Nephron progenitor cell (in vitro differentiated cells): ENCODE measurements around the gene SLC35F3.

ENCODE experiments used
- DNase-seq: peaks from one replicate; pipeline ENCODE4 v3.0.0; 2021
- H3K27ac Mint-ChIP-seq: 2 replicates; pipeline ENCODE4 v1.8.0; 2021; ENCODE audit warnings: mild to moderate bottlenecking, moderate library complexity, mixed read lengths
- H3K27me3 Mint-ChIP-seq: 2 replicates; pipeline ENCODE4 v1.8.0; 2021; ENCODE audit warnings: mild to moderate bottlenecking, low read depth, mixed read lengths; ENCODE audit not compliant: poor library complexity
- H3K36me3 Mint-ChIP-seq: 2 replicates; pipeline ENCODE4 v1.8.0; 2021; ENCODE audit warnings: low read depth, mixed read lengths
- H3K4me1 Mint-ChIP-seq: 2 replicates; pipeline ENCODE4 v1.8.0; 2021; ENCODE audit warnings: mixed read lengths
- H3K4me3 Mint-ChIP-seq: 2 replicates; pipeline ENCODE4 v1.8.0; 2021; ENCODE audit warnings: mild to moderate bottlenecking, moderate library complexity, mixed read lengths
- H3K9me3 Mint-ChIP-seq: 2 replicates; pipeline ENCODE4 v1.8.0; 2021; ENCODE audit warnings: mild to moderate bottlenecking, moderate library complexity, mixed read lengths
- TF ChIP-seq, protein P1 (sequence below): fragments of 200-600 bp; sonication (generic); IDR thresholded peaks from 2 replicates; pipeline ENCODE4 v1.5.0; 2021; ENCODE audit warnings: antibody characterized with exemption

SLC35F3 gene

DNA sequence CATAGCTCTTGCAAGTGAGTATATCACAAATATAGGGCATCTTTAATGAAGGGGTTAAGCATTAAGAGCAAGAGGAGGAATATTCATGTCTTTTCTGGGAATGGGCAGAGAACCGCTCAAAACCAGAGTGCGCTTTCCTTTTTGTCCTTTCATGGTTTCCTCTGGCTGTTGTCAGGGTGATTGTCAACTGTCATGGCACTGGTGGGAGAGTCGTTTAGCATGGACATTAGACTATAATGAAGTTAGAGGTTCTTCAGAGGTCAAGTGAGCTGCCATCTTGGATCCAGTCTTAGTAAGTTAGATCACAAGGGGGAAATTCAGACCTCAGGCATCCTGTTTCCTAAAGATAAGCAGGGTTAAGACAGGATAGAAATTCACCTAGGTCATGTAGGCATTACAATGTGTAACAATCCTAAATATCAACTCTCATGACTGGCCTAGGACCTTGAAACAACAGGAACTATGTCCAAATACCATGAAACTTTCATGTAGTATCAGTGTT, 456.7 kb downstream of the SLC35F3 start:
- no peak for DNase-seq
- no peak overlapping the region for H3K27ac Mint-ChIP-seq

DNA sequence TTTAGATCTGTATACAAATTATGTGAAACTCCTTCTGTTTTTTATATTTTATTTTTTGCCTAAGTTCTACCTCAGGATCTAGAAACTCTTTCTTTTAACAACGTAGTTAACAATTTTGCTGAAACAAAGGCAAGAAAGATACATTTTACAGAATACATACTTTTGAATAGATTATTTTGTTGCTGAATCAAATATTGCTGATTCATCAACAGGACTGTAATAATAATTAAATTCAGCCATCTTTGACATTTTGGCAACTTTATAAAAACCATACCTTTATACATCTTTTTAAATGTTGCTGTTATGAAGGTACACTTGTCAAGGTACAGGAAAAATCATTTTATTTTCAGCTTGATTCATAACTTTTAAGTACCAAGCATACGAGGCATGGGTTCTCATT, 458.1 kb downstream of the SLC35F3 start:
- H3K27me3 Mint-ChIP-seq = peaks cover 10% of the 10 kb centered on the region
- TF ChIP-seq, protein P1, sequence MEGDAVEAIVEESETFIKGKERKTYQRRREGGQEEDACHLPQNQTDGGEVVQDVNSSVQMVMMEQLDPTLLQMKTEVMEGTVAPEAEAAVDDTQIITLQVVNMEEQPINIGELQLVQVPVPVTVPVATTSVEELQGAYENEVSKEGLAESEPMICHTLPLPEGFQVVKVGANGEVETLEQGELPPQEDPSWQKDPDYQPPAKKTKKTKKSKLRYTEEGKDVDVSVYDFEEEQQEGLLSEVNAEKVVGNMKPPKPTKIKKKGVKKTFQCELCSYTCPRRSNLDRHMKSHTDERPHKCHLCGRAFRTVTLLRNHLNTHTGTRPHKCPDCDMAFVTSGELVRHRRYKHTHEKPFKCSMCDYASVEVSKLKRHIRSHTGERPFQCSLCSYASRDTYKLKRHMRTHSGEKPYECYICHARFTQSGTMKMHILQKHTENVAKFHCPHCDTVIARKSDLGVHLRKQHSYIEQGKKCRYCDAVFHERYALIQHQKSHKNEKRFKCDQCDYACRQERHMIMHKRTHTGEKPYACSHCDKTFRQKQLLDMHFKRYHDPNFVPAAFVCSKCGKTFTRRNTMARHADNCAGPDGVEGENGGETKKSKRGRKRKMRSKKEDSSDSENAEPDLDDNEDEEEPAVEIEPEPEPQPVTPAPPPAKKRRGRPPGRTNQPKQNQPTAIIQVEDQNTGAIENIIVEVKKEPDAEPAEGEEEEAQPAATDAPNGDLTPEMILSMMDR = no peak
- no peaks in the 10 kb centered on the region for H3K9me3 Mint-ChIP-seq
- H3K4me3 Mint-ChIP-seq = no peak overlapping the region
- no peak for DNase-seq
- H3K27ac Mint-ChIP-seq = no peak overlapping the region
- no peaks in the 10 kb centered on the region for H3K4me1 Mint-ChIP-seq
- H3K36me3 Mint-ChIP-seq = no peaks in the 10 kb centered on the region

More for the DNA sequence above, 456.7 kb downstream of the SLC35F3 start:
- TF ChIP-seq, protein P1 = no peak
- no peaks in the 10 kb centered on the region for H3K4me1 Mint-ChIP-seq
- no peak overlapping the region for H3K4me3 Mint-ChIP-seq
- H3K27me3 Mint-ChIP-seq = peaks cover 8% of the 10 kb centered on the region
- H3K9me3 Mint-ChIP-seq = no peaks in the 10 kb centered on the region
- no peaks in the 10 kb centered on the region for H3K36me3 Mint-ChIP-seq

DNA sequence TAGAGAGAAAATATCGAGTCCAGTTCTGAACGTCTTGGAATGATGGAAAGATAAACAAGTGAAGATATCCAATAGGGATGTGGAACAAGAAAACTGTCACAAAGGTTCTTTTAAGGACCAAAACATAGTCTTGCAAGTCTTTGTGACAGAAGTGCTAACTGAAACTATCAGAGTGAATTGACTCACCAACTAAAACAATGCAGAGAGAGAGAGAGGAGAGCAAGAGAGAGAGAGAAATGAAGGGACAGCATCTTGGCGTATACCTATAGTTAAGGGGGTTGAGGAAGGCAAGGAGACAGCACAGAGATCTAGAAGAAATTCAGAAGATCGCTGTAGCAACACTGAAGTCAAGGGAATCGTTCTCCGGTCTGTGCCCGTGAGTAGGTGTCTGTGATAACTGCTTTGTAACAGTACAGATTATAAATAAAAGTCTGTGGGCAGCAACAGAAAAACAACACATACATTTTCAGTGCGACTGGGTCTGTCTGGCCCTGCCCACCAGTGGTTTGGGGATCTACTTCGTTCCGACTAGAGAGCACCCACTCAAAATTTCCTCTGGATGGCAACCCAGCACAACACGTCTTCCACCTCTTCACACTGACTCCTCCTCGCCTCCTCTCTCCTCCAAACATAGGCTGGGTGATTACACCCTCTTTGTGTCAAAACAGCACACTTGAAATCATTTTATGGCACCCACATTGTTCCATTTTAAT, 464.0 kb downstream of the SLC35F3 start:
- Mint-ChIP-seq H3K36me3 (no peaks in the 10 kb centered on the region), H3K9me3 (no peaks in the 10 kb centered on the region), H3K4me3 (no peak overlapping the region), H3K27ac (no peak overlapping the region), H3K4me1 (peaks cover 17% of the 10 kb centered on the region), H3K27me3 (peaks cover 51% of the 10 kb centered on the region)
- no peak for DNase-seq
- TF ChIP-seq, protein P1 = no peak

DNA sequence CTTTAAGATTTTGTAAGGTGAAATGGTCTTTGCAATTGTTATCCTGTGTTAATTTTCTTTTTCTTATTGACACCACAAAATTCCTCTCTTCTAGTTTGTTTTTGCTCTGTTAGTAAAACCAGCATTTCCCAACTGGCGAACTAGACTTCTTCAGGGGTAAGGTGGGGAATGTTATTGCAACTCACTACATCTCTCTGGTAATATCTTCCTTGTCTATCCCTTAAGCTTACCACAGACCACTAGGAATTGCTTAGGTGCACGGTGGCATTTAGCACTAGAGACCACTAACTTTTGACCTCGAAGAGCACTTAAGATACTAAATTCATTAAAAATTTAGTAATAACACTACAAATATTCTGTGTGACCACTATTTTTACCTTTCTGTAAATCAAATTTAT, 464.6 kb downstream of the SLC35F3 start:
- H3K27me3 Mint-ChIP-seq = peaks cover 51% of the 10 kb centered on the region

DNA sequence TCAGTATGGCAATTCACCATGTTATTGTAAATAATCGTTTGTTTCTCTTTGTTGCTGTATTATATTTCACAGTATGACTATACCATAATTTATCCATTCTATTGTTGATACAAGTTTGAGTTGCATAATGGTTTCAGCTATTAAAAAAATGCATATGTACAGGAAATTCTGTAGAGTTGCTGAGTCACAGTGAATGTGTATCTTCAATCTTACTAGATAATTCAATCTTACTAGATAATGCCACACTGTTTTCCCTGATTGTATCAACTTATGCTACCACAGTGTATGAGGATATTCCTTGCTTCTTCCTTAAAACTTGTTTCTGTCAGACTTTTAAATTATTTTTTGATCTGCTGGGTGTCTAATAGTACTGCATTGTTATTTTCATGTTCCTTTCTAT, 465.3 kb downstream of the SLC35F3 start:
- no peaks in the 10 kb centered on the region for H3K9me3 Mint-ChIP-seq
- TF ChIP-seq, protein P1 = no peak
- no peaks in the 10 kb centered on the region for H3K36me3 Mint-ChIP-seq
- no peak overlapping the region for H3K4me3 Mint-ChIP-seq
- no peak for DNase-seq
- H3K27ac Mint-ChIP-seq = no peak overlapping the region
- H3K4me1 Mint-ChIP-seq = peaks cover 27% of the 10 kb centered on the region
- peaks cover 51% of the 10 kb centered on the region for H3K27me3 Mint-ChIP-seq

More for the DNA sequence above, 464.6 kb downstream of the SLC35F3 start:
- no peak for DNase-seq
- Mint-ChIP-seq H3K4me1 (peaks cover 19% of the 10 kb centered on the region), H3K27ac (no peak overlapping the region), H3K36me3 (no peaks in the 10 kb centered on the region), H3K9me3 (no peaks in the 10 kb centered on the region), H3K4me3 (no peak overlapping the region)
- TF ChIP-seq, protein P1 = no peak

DNA sequence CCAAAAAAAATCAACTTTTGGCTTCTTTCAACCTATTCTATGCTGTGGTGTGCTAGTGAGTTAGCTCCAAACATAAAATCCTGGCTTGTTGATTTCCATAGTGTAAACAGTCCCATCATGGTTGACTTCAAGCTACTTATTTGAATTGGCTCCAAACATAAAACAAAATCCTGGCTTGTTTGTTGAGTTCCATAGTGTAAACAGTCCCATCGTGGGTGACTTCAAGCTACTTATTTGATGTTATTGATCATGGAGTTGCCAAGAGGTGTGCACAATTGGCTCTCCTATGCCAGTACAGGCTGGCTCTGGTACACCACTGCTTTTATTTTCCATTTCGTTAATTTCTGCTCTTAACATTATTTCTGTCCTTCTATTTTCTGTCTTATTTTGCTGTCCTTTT, 466.9 kb downstream of the SLC35F3 start:
- Mint-ChIP-seq H3K27me3 (peaks cover 47% of the 10 kb centered on the region), H3K4me1 (peaks cover 31% of the 10 kb centered on the region), H3K27ac (no peak overlapping the region), H3K36me3 (peaks cover 12% of the 10 kb centered on the region), H3K4me3 (no peak overlapping the region), H3K9me3 (no peaks in the 10 kb centered on the region)
- TF ChIP-seq, protein P1 = no peak
- DNase-seq = no peak
